Esophagus squamous epithelium (tissue), 4 donors: ENCODE measurements around the gene DENND5B.

Experiments used
- CTCF ChIP-seq, 6 experiments: fragments of 450-650 bp in 4 of 6; fragments of 200-600 bp in 2 of 6; sonication (generic) in 2 of 6; IDR thresholded peaks; one replicate each; pipeline ENCODE4 v1.5.1; 2016 to 2019; ENCODE audit warnings: antibody characterized with exemption in 6 of 6, mild to moderate bottlenecking in 4 of 6, moderate library complexity in 4 of 6
- POLR2A ChIP-seq, 4 donors: fragments of 450-650 bp; IDR thresholded peaks; one replicate each; pipeline ENCODE4 v1.6.1; 2017; ENCODE audit warnings: antibody characterized with exemption in 4 of 4, mild to moderate bottlenecking in 4 of 4, moderate library complexity in 3 of 4

GRCh38 chr12:31585271-31585670, 5.7 kb downstream of the DENND5B start:
- no peak for TF ChIP-seq CTCF (IDR thresholded peaks at IDR 0.05)
- no peak for TF ChIP-seq POLR2A (IDR thresholded peaks at IDR 0.05)
